GM12875 (cell line): ENCODE measurements around the gene MXI1.

ENCODE experiments used
- H3K4me3 ChIP-seq: one replicate; pipeline ENCODE4 v1.5.1; 2011; ENCODE audit warnings: low read depth, low read length, control low read depth
- TF ChIP-seq, protein P1 (sequence below): IDR thresholded peaks from 2 replicates; pipeline ENCODE4 v1.5.1; 2011; ENCODE audit warnings: low read depth, mild to moderate bottlenecking, control low read depth, inconsistent platforms, low read length, moderate library complexity, borderline replicate concordance; ENCODE audit not compliant: insufficient read depth

Gene MXI1

DNA sequence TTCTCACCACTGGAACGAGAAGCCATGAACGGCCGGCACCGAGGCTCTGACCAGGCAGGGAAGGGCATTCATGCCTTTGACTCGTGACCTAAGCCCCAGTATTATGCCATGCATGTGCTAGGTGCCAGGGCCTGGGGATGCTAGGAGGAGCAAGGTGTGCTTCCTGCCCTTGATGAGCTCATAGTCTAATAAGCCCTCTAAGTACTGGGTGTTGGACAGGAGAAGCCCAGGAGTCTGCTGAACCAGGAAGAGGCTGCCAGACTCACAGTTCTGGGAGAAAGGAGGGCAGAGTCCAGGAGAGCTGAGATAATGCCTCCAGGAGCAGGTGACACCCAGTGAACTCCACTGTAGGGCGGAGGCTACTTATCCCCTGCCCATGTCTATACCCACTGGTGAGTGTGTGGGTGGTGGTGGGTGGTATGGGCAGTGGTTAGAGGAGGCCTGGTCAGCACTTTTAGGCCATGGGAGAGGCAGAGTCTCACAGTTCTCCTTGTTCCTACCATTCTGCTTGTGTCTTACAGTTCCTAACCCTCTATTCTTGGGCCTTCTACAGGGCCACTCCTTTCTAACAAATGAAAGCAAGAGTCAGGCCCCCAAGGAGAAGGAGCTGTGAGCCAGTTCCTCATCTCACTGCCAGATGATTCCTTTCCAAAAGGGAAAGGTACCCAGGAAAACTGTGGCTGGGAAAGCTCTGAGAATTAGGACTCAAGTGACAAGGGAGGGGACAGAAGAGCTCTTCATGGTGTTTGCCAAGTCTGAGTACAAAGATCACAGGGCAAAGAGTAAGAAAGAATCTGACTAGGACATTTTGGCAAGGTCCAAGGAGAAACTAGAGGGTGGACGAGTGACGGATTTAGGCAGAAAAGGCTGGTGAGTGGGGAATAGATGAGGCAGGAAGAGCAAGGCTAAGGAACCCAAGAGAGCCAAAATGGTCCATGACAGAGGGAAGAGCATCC lies 3.6 kb upstream of the MXI1 start:
- no peak overlapping the region for H3K4me3 ChIP-seq
- TF ChIP-seq, protein P1, sequence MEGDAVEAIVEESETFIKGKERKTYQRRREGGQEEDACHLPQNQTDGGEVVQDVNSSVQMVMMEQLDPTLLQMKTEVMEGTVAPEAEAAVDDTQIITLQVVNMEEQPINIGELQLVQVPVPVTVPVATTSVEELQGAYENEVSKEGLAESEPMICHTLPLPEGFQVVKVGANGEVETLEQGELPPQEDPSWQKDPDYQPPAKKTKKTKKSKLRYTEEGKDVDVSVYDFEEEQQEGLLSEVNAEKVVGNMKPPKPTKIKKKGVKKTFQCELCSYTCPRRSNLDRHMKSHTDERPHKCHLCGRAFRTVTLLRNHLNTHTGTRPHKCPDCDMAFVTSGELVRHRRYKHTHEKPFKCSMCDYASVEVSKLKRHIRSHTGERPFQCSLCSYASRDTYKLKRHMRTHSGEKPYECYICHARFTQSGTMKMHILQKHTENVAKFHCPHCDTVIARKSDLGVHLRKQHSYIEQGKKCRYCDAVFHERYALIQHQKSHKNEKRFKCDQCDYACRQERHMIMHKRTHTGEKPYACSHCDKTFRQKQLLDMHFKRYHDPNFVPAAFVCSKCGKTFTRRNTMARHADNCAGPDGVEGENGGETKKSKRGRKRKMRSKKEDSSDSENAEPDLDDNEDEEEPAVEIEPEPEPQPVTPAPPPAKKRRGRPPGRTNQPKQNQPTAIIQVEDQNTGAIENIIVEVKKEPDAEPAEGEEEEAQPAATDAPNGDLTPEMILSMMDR, result no peak

DNA sequence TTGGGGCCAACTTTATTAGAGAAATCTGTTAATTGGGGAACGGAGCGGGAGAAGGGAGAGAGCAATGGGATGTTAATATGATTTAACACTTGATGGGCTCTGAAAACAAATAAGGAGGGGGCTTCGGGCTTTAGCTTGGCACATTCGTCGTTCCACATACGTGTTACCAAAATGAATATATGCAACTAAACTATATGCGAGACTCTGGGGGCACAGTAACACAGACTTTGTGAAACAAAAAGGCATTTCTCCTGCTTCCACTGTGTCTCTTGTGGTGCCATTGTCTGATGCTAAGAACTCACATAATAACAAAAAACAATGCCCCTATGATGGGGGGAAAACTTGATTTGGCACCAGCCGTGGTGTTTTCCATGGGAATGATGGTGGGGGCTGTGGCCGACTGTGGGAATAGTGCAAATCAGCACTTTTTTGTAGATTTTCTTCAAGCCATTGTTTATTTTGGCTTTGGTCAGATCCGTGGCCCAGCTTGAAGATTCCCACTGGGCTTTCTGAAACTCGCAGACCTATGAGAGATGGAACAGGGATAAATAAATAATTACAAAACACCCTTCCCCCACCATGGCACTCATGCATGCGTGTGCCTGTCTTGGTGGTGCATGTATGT lies 2.2 kb upstream of the MXI1 start:
- TF ChIP-seq, protein P1, result no peak
- H3K4me3 ChIP-seq, result no peak overlapping the region

DNA sequence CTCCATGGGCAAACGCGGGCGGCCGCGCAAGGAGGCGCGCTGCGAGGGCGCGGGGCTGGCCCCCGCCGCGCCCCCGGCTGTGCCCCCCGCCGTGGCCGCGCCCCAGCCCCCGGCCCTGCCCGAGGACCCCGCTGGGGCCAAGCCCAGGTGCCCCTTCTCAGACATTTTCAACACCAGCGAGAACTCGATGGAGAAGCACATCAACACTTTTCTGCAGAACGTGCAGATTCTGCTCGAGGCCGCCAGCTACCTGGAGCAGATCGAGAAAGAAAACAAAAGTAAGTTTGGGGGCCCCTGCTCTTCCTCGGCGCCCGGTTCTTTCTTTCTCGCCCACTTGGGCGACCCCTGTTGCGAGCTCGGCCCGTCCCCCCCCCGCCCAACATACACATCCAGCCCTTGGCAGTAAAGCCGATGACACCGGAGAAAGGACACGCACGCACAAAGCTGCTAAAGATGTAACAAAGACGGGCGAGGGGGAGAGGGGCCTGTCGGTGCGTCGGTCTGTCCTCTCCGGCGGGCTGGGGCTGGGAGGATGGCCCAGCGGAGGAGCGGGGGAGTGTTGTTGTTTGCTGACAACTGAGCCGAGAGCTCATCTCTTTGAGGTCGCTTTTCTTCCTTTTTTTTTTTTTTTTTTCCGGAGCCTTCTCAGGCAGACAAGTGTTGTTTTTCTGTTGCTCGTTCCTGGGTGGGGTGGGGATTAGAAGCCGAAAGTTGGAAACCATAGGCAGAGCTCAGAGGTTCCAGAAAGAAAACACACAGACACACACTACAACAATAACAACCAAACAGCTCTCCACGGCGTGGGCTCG lies 604 bp downstream of the MXI1 start:
- TF ChIP-seq, protein P1, result no peak
- H3K4me3 ChIP-seq, result peak overlapping the region; percentile 71

- TF ChIP-seq, protein P1, result no peak
Observed at GRCh38 chr10:110208614-110209453, 1.4 kb downstream of the MXI1 start.

GRCh38 chr10:110209454-110209925 lies 2.1 kb downstream of the MXI1 start:
- TF ChIP-seq, protein P1, result no peak
- peak overlapping the region; percentile 71 for H3K4me3 ChIP-seq

More at GRCh38 chr10:110208614-110209453, 1.4 kb downstream of the MXI1 start:
- peak overlapping the region; percentile 71 for H3K4me3 ChIP-seq
